Ecto neural progenitor cell (in vitro differentiated cells): Measurements from ENCODE around the gene BORCS6.
"Not testable (repeated sequence)": the region's sequence is repeated elsewhere in the genome, so short reads cannot be mapped to it uniquely, and the experiment has no call there.

Experiments used
- DNase-seq: peaks from one replicate; pipeline ENCODE4 v3.0.0-alpha.2; 2018; ENCODE audit warnings: low spot score

Gene BORCS6

GRCh38 chr17:8189711-8190477, at the start of gene BORCS6:
BORCS6 (minus strand) TSS chr17:8190180; CDS start chr17:8190140, 40 bp downstream.
- DNase-seq: peak; percentile 98

GRCh38 chr17:8237886-8238285, 47.9 kb upstream of the BORCS6 start:
- DNase-seq: no peak

- no peak for DNase-seq
Measured at GRCh38 chr17:8237175-8237574, 47.2 kb upstream of the BORCS6 start.

GRCh38 chr17:8235676-8236075, 45.7 kb upstream of the BORCS6 start:
- no peak for DNase-seq

GRCh38 chr17:8234361-8235270, 44.6 kb upstream of the BORCS6 start:
- DNase-seq: no peak

- DNase-seq: no peak
Measured at GRCh38 chr17:8231701-8232100, 41.7 kb upstream of the BORCS6 start.

- DNase-seq: no peak
Measured at GRCh38 chr17:8227238-8227581, 37.2 kb upstream of the BORCS6 start.

- peak; percentile 95 for DNase-seq
Measured at GRCh38 chr17:8226536-8227237, 36.7 kb upstream of the BORCS6 start.

GRCh38 chr17:8225813-8226535, 36.0 kb upstream of the BORCS6 start:
- DNase-seq: peak; percentile 87

- DNase-seq: no peak
Measured at GRCh38 chr17:8224891-8225812, 35.2 kb upstream of the BORCS6 start.

- peak; percentile 86 for DNase-seq
Measured at GRCh38 chr17:8223356-8224126, 33.6 kb upstream of the BORCS6 start.

- DNase-seq: peak; percentile 99
Measured at GRCh38 chr17:8222630-8223355, 32.8 kb upstream of the BORCS6 start.

- no peak for DNase-seq
Measured at GRCh38 chr17:8222380-8222629, 32.3 kb upstream of the BORCS6 start.

- peak; percentile 98 for DNase-seq
Measured at GRCh38 chr17:8221663-8222379, 31.8 kb upstream of the BORCS6 start.

- peak; percentile 99 for DNase-seq
Measured at GRCh38 chr17:8220783-8221662, 31.0 kb upstream of the BORCS6 start.

GRCh38 chr17:8214000-8214399, 24.0 kb upstream of the BORCS6 start:
- DNase-seq: not testable (repeated sequence)

GRCh38 chr17:8212312-8213180, 22.6 kb upstream of the BORCS6 start:
- no peak for DNase-seq
